Skeletal muscle cell (primary cell): ENCODE data around the gene CAPN8.
A peak's percentile ranks its signal among the peaks of the same experiment; 100 is the strongest.

Experiments used
- DNase-seq: peaks from one replicate; pipeline ENCODE4 v3.0.0-alpha.2; 2010; ENCODE audit warnings: low read depth
- H3K4me3 ChIP-seq: 2 replicates; pipeline ENCODE4 v1.5.1; 2011; ENCODE audit warnings: low read depth, mild to moderate bottlenecking, control low read depth, low read length, moderate library complexity

The CAPN8 gene

GRCh38 chr1:223508796-223509195 lies 156.7 kb downstream of the CAPN8 start:
- no peak for DNase-seq
- H3K4me3 ChIP-seq = no peak overlapping the region

GRCh38 chr1:223504741-223505140 lies 160.8 kb downstream of the CAPN8 start:
- H3K4me3 ChIP-seq = no peak overlapping the region
- peak; percentile 69 for DNase-seq

GRCh38 chr1:223503348-223503747 lies 162.2 kb downstream of the CAPN8 start:
- no peak for DNase-seq
- no peak overlapping the region for H3K4me3 ChIP-seq

DNA sequence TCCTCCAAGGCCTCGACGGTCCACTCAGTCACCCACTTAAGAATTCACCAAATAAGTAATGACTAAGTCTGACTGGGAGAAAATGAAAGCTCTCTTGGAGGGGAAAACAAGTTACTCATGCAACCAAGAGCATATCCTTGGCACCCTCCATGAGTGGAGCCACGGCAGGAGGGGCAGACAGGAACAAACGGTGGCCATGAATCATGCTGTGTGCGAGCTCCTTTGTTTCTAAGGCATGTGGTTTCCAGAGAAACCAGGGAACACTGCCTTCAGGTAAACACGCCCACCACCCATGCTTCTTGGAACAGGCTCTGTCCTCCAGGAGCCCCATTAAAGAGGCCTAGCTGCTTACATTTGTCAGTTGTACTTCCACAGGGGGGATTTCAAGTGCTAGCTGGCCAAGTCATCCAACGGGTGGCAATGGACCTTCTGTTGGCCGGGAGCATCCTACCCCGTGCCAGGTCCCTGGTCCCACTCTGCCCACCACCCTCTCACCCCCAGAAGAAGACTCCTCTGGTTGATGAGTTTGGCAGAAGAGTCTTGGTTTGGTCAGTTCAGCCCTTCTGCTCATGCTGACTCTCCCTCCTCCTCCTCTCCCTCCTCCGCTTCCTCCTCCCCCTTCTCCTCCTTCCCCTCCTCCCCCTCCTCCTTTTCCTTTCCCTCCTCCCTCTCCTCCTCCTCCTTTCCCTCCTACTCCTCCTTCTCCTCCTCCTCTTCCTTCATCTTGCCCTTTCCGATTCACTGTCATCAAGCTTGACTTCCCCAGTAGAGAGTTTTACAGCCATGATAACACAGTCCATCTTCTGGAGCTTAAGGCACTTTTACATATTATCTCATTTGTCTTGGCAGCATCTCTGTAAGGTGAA lies 164.7 kb downstream of the CAPN8 start:
- DNase-seq = peak; percentile 85
- no peak overlapping the region for H3K4me3 ChIP-seq

DNA sequence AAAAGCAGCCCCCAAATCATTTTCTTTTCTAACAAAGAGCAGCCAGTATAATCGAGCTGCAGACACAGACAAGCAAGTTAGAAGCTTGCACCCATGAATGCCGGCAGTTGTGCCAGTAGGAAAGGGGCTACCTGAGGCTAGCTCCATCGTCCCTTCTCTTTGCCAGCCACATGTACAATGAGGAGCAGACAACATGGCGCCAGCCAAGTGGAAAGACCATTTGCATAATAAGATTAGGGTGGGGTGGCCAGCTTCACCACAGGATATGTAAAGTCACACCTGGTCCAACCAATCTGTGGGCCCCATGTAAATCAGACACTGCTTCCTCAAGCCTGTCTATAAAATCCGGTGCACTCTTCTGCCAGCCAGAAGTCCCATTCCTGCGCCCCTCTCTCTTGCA lies 168.6 kb downstream of the CAPN8 start:
- DNase-seq = no peak
- H3K4me3 ChIP-seq = no peak overlapping the region

GRCh38 chr1:223494926-223495645 lies 170.4 kb downstream of the CAPN8 start:
- no peak for DNase-seq

GRCh38 chr1:223492044-223492443 lies 173.5 kb downstream of the CAPN8 start:
- no peak for DNase-seq
- no peak overlapping the region for H3K4me3 ChIP-seq

More at GRCh38 chr1:223494926-223495645, 170.4 kb downstream of the CAPN8 start:
- H3K4me3 ChIP-seq = no peak overlapping the region
